ENCODE results near the gene GOT2.

- TF ChIP-seq CTCF (conservative IDR thresholded peaks at IDR 0.05) (no peak), ZFX (IDR thresholded peaks at IDR 0.05) (no peak)
These were observed 10.4 kb upstream of the GOT2 start for GRCh38 chr16:58744497-58744896.
